ENCODE measurements around the gene RUVBL1.
A peak's percentile ranks its signal among the peaks of the same experiment; 100 is the strongest.
"Not testable (repeated sequence)": the region's sequence is repeated elsewhere in the genome, so short reads cannot be mapped to it uniquely, and the experiment has no call there.

Gene RUVBL1

DNA sequence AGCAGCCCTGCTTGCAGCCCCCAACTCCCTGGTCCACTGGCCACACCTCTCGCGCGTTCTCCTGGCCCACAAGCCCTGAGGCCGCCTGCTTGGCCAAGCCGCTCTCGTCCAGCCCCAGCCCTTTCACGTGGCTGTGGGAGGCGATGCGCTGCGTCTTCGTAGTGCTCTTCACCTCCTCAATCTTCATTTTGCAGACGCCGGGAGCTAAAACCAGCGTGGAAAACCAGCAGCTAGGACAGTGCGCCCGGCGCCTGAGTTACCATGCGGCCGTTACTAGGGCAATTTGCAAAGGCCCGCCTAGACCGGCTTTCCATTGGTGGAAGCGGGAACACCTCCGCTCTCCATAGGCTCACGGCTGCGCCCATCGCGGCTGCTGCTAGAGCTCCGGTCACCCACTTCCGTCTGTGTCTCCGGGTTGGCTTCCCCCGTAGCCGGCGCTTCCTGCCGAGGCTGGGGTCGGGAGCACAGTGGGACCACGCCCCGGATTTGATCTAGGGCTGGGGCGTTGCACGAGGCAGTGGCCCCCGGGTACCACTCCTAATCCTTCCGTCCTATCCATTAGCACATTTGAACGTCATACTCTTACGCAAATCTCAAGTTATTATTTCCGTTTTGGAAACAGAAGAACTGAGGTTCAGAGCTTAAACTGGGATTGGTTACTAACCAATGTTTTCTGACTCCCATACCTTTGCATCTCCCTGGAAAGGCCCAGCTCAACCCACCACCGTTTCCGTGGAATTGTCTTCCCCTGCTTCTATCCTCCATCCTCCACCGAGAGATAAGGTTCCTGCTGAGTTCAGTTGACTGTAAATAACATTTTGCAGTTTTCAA, at the start of gene RUVBL1:
TSS of gene RUVBL1 (minus strand) at position 275 of the 831 bp plus-strand sequence. CDS start at position 187, 88 bp downstream.
- DNase-seq (ENCODE audit: low read depth): peak; percentile 99

DNA sequence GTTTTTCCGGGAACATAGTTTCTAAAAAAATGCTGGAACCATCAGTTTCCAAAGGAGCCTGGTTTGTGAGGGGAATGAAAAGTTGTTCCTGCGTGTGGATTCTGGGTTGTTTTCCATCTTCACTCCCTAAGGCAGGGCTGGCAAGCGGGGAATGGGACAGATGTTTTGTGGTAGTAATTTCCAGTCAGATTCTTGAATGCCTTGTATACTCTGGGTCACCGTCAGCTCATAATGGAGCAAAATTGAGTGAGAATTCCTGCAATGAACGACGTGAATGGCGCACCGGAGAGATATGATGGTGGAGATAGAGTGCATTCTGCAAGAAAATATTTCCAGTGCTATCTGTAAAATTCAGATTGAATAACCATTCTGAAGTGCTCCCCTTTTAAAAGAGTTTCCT, 49.6 kb upstream of the RUVBL1 start:
- DNase-seq (ENCODE audit: low read depth): no peak

DNA sequence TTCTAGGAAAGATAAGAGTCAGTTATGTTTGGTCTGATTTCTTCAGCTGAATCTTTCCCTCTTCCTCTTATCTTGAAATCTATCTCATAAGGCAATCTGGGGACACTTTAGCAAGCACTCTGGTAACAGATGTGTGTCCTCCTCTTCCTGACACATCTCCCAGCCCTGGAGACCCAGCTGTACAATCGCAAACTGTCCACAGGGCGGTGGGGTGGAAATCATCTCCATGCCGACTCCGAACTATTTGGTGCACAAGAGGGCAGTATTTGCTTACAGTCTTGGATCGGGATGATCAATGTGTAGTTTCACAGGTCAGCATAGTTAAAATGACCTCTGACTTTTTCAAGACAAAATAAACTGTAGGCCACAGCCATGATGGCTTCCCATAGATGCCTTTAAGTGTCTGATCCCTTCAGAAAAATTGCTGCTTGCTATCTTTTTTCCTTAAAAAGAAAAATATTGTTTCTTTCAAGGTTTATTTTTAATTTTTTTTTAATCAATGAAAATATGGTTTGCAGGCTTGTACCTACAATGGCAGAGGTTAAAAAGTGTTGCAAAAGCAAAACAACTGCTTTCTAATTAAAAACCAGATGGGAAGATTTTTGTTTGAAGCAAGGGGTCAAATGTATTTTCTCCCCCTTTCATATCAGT, 47.4 kb upstream of the RUVBL1 start:
- DNase-seq (ENCODE audit: low read depth): peak; percentile 82

DNA sequence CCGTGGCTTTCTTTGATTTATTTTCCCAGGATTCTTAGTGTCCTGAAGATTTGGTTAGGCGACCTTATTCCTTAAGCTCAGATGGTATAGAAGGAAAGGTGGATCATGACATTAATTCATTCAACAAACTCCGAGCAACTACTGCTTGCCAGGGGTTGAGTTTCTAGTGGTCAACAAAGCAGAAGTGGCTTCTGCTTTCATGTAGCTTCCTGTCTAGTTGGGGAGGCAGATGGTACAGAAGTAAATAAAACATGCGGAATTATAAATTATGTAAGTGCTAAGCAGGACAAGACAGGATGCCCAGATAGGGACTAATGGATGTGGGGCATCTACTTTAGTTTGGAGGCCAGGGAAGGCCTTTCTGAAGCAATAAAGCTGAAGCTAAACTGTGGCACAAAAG, 45.2 kb upstream of the RUVBL1 start:
- no peak for DNase-seq (ENCODE audit: low read depth)

DNA sequence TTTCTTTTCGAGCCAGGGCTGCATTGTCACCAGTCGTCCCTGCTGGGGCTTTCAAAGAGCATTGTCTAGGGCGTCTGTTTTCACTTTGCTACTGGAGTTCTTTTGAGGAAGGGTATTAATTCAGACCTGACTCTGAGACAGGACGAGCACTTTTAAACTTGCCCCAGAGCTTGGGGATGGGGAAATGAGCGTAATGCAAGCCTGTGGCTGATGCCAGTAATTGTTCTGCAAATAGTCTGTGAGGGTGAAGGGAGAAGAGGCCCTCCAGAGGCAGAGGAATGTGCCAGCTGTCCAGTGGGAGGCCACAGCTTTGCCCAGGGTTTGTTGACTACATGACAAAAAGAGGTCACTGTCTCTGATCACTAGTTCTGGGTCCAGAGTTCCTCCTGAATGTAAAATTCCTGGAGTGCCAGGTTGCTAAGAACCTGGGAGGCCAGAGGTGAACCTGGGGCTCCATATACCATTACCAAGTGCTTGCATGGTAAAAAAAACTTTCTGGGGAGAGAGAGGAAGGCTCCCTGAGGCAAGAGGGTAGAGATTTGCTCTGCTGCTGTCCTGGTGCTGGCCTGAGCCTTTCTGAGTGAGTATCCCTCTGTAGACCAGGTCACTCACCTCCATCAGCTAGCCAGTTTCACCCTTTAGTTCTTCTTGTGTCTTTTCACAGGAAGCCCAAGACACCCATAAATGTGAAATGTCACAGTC, 44.5 kb upstream of the RUVBL1 start:
- peak; percentile 9 for DNase-seq (ENCODE audit: low read depth)

DNA sequence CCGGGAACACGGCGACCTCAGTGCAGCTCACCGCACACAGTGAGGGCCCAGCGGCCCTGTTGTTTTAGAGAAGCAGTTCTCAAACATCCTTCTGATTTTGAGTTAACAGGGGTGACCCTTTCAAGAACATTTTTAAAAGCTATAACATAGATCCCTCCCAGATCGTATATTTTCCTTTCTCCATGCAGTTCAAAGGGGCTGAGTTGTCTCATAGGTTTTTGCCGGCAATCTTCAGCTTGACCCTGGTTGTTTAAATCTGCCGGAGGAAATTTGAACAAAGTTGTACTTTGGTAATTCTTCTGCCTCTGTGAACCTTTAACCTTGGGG, 44.0 kb upstream of the RUVBL1 start:
- no peak for DNase-seq (ENCODE audit: low read depth)

DNA sequence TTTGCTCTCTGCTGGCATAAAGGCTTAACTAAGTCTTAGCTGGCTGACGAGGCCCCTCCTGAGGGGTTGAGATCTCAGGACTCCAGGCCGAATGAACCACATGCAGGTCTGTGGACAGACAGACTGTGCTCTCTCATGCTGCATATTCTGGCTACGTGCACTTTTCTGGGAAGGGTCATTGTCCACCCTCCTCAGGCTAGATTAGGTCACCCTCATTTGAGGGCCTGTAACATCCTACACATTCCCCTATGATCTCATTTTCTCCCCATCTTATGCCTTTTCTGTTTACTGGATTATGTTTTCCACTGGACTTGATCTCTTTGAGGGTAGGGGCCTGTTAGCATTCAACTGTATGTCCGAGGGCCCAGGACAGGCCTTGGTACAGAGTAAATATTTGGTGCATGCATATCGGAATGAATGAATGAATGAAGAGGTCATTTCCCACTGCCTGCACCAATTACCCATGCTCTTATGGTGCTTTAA, 43.4 kb upstream of the RUVBL1 start:
- no peak for DNase-seq (ENCODE audit: low read depth)

DNA sequence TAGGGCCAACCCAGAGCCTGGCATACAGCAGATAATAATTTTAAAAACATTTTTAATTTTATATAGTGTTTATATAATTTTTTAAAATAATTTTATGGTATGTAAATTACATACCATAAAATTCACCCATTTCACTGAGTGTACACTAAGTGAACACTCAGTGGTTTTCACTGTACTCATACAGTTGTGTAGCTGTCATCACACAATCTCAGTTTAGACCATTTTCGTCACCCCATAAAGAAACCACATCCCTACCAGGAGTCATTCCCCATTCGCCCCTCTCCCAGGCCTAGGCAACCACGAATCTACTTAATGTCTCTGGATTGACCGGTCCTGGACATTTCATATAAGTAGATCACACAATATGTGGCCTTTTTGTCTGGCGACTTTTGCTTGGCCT, 39.8 kb upstream of the RUVBL1 start:
- no peak for DNase-seq (ENCODE audit: low read depth)

DNA sequence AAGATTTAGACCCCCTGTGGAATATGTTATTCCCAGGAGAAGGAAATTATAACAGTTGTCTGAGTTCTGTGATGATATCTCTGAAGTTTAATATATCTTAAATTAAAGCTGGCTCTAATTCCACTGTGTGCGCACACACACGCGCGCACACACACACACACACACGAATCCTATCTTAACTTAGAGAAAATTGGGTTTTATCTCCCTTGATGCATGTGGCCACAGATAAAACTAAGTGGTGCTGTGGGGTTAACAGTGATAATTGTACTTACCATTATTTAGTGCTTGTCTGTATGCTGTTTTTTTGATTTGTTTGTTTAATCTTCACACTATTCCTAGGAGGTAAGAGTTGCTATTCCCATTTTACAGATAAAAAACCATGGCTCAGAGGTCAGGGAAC, 37.0 kb upstream of the RUVBL1 start:
- DNase-seq (ENCODE audit: low read depth): no peak

DNA sequence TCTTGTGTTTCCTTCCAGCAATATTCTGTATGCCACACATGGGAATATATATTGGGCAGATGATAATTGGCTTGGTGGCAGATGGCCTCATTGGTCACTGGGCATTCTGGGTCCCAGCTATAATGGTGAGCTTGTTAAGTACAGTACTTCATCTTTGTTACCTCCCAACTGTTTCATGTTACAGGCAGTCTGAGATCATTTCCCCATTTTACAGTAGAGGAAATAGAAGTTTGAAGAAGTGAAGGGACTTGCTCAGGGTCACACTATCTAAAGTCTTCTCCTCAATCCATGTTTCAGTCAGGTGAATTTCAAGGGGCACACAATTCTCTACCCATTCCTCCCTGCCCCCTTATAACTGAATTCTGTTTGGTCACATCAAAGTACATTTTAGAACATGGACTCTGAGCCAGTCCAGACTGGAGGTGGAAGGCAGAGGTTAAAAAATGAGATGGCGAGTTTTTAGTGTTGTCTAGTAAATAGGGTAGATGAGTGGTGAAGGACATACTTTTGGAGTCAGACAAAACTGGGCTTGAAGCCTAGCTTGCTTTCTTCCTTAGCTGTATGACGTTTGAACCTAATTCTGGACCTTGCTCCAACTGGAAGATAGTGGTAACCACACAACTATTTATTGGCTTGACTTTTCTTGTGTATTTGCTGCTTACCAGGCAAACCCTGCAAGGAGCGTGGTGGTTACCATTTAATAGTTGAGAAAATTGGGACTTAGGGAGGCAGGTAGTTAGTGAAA, 32.2 kb upstream of the RUVBL1 start:
- no peak for DNase-seq (ENCODE audit: low read depth)

DNA sequence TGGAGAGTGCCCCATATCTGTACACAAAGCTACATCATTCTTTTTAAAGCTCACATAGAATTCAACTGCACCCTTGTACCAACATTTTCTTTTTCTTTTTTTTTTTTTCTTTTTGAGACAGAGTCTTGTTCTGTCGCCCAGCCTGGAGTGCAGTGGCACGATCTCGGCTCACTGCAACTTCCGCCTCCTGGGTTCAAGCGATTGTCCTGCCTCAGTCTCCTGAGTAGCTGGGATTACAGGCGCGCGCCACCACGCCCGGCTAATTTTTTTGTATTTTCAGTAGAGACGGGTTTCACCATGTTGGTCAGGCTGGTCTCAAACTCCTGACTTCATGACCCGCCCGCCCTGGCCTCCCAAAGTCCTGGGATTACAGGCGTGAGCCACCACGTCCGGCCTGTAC, 30.7 kb upstream of the RUVBL1 start:
- DNase-seq (ENCODE audit: low read depth): not testable (repeated sequence)

DNA sequence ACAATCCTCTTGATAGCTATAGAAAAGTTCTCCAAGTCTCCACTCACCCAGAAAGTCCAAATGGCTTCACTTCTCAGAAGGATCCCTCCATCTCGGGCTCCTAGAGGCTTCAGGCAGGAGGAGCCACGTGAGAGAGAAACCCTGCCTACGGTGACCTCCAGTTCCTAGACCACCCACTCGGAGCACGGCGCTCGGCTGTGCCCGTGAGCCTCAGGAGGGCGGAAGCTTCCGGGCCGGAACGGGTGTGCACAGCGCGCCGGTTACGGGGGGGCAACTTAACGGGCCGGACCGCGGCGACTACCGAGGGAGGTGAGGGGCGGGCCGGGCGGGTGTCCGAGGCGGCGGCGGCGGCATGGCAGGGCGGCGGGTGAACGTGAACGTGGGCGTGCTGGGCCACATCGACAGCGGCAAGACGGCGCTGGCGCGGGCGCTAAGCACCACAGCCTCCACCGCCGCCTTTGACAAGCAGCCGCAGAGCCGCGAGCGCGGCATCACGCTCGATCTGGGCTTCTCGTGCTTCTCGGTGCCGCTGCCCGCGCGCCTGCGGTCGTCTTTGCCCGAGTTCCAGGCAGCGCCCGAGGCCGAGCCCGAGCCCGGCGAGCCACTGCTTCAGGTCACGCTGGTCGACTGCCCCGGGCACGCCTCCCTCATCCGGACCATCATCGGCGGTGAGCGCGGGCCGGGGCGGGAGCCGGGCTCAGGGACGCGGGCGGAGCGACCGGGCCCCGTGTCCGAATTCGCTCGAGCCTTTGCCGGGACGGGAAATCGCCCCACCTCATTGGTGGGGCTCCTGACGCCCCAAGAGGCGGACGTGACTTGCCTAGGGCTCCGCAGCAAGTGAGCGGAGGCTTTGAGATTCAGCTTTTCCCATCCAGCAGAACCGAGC, 29.8 kb upstream of the RUVBL1 start, which contains the start of gene EEFSEC:
TSS of gene EEFSEC (plus strand) at position 326 of the 886 bp plus-strand sequence. CDS start at position 353, 27 bp downstream.
- peak; percentile 89 for DNase-seq (ENCODE audit: low read depth)

DNA sequence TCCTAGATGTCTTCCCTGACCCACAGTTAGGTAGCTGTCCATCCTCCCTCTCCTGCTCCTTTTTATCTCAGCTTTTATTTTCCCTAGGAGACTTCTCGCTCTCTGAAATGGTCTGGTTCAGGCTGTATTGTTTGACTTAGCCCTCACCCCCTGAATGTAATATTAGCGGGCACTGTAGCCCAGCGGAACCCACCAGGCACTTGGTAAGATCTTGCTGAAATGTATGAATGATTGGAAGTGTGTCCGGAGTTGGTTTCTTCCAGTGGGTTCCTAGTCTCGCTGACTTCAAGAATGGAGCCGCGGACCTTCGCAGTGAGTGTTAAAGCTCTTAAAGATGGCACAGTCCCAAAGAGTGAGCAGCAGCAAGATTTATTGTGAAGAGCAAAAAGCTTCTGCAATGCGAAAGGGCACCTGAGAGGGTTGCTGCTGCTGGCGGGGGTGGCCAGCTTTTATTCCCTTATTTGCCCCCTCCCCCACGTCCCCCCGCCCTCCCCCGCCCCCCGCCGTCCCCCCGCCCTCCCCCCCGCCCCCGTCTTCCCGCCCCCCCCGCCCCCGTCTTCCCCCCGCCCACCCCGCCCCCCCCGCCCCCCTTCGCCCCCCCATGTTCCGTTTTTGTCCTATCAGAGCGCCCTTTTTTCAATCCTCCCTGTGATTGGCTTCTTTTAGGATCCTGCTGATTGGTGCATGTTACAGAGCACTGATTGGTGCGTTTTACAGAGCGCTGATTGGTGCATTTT, 29.0 kb upstream of the RUVBL1 start:
- peak; percentile 60 for DNase-seq (ENCODE audit: low read depth)

DNA sequence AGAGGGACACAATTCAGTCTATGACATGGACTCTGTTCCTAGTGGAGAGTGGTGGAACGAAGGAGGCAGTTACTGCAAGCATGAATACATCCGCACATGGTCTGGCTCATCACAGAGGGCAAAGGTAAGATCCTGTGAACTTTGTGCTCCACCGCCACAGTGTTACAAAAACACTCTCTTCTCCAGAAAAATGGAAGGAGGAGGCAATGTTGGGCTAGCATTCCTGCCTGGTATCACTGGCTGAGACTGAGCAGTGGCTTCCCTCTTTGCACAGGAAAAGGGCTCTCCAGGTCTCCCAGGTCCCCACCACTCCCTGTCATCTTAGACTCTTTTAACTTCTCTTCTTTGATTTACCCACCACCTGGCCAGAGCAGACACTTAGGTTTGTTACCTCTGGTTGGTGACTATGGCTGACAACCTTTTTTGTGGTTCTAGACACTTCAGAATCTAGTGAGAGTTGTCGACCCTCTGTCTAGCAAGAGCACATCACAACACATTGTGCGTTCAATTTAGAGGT, 28.2 kb upstream of the RUVBL1 start:
- DNase-seq (ENCODE audit: low read depth): no peak

DNA sequence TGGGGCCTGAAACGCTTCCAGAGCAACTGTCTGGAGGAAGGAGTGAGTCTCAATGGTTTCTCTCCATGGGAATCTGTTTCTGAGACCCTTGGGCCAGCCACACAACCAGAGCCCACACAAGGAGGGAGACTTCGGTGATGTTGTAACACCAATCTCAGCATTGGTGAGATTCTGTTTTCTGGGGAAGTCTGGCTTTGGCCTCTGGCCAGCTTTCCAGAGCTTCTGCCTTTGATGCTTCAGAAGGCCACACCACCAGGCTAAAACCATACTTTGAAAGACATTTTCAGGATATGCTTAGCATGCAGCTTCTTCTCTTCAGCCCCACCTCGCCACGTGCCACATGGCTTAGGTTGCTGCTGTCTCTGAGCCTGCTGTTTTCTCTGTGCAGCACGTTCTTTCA, 26.0 kb upstream of the RUVBL1 start:
- no peak for DNase-seq (ENCODE audit: low read depth)

DNA sequence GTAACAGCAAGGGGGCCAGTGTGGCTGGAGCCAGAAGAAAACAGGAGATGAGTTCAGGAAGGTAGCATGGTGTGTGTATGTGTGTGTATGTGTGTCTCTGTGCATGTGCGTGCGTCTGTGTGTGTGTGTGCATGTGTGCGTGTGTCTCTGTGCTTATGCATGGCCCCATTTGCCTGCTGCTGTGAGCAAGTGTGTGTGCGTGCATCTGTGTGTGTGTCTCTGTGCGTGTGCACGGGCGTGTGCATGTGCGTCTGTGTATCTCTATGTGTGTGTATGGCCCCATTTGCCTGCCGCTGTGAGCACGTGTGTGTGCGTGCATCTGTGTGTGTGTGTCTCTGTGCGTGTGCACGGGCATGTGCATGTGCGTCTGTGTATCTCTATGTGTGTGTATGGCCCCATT, 22.6 kb upstream of the RUVBL1 start:
- DNase-seq (ENCODE audit: low read depth): no peak

DNA sequence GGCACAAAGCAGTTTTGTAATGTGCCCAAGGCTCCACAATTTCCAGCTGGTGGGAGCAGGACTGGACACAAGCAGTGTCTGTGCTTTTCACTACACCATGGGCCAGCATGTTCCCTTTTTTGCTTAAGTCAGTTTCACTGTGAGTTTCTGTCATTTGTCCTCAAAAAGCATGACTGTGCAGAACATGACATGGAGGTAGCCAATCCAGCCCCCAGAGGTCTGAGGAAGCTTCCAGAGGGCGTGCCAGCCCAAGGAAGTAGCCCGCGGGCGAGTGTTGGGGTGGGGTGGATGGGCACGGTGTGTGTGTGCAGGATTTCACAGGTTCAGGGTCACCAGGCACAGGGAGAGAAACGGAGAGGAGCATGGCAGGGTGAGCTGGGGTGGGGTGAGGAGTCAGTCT, 21.7 kb upstream of the RUVBL1 start:
- no peak for DNase-seq (ENCODE audit: low read depth)

DNA sequence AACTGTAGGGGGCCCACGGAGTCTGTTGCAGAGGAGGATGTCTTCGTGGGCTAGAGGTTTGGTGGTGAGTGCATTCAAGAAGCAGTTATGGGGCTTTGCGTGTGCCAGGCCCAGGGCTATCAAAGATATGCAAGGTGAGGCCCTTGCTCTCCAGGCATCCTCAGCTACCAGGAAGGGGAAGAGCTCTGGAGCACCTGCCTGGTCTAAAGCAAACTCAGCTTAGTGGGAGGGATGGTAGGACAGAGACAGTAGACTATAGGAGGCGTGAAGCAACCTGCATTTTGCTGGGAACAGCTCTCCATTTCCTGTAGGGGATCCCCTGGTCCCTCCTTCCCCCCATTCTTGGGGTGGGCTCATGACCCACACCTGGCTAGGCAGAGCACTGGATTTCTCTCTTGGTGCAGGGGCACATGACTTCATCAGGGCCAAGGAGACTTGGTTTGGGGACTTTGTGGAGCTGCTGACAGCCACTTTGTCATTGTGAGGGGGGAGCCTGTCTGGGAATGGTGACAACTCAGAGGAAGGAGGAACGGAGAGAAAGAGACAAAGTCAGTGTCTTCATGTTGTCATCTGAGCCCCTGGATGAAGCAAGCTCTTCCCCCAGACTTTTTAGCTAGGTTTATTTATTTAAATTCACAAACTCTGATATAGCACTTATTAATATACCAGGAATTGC, 21.0 kb upstream of the RUVBL1 start:
- DNase-seq (ENCODE audit: low read depth): no peak

DNA sequence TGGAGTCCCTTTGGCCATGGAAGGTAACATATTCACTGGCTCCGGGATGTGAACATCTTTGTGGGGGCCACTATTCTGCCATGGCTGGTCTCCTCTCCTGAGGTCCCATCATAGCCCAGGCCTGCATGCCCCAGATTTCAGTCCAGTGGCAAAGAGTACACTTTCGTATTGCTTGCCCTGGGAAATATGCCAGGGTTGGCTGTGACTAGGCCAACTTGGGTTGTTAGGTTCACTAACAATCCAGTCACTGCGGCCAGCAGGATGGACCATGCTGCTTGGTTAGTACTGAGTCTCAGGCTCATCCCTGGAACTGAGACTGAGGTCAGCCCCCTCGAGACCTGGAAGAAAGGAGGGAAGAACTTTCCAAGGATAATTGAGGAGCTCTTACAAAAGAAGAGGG, 19.9 kb upstream of the RUVBL1 start:
- no peak for DNase-seq (ENCODE audit: low read depth)
